ES-I3 (cell line): ENCODE measurements around the gene VPS4B.

Source experiments
- H3K36me3 ChIP-seq: 2 replicates; pipeline ENCODE4 v1.6.1; 2013; ENCODE audit warnings: mild to moderate bottlenecking, low read length, control low read depth, moderate library complexity; ENCODE audit not compliant: insufficient read depth
- H3K4me1 ChIP-seq: 2 replicates; pipeline ENCODE4 v1.6.1; 2013; ENCODE audit warnings: mild to moderate bottlenecking, control low read depth, low read length; ENCODE audit not compliant: insufficient read depth
- H3K9ac ChIP-seq: 2 replicates; pipeline ENCODE4 v1.6.1; 2013; ENCODE audit warnings: low read depth, mild to moderate bottlenecking, low read length, moderate library complexity
- H3K9me3 ChIP-seq: 2 replicates; pipeline ENCODE4 v1.6.1; 2013; ENCODE audit warnings: mild to moderate bottlenecking, low read length, moderate library complexity; ENCODE audit not compliant: control insufficient read depth, insufficient read depth

Gene VPS4B

GRCh38 chr18:63407734-63408133 is 14.5 kb downstream of the VPS4B start:
- no peaks in the 10 kb centered on the region for H3K4me1 ChIP-seq
- H3K9ac ChIP-seq: no peak overlapping the region
- no peaks in the 10 kb centered on the region for H3K9me3 ChIP-seq
- H3K36me3 ChIP-seq: peaks cover 4% of the 10 kb centered on the region; the same call in 1 of the 2 replicates

GRCh38 chr18:63405986-63406385 is 16.3 kb downstream of the VPS4B start:
- H3K9me3 ChIP-seq: no peaks in the 10 kb centered on the region
- H3K9ac ChIP-seq: no peak overlapping the region
- H3K36me3 ChIP-seq: peaks cover 4% of the 10 kb centered on the region; the same call in 1 of the 2 replicates
- no peaks in the 10 kb centered on the region for H3K4me1 ChIP-seq

- no peaks in the 10 kb centered on the region for H3K4me1 ChIP-seq
- H3K9me3 ChIP-seq: no peaks in the 10 kb centered on the region
- 0 out of 2 replicates have a peak, but pooled peaks cover 4% of the 10 kb centered on the region for H3K36me3 ChIP-seq
- no peak overlapping the region for H3K9ac ChIP-seq
Measured at GRCh38 chr18:63402246-63403162, 19.8 kb downstream of the VPS4B start.

GRCh38 chr18:63399300-63399699 is 23.0 kb downstream of the VPS4B start:
- H3K36me3 ChIP-seq: 0 out of 2 replicates have a peak, but pooled peaks cover 10% of the 10 kb centered on the region
- no peaks in the 10 kb centered on the region for H3K9me3 ChIP-seq
- H3K4me1 ChIP-seq: no peaks in the 10 kb centered on the region
- H3K9ac ChIP-seq: no peak overlapping the region

- no peaks in the 10 kb centered on the region for H3K4me1 ChIP-seq
- 0 out of 2 replicates have a peak, but pooled peaks cover 10% of the 10 kb centered on the region for H3K36me3 ChIP-seq
- H3K9ac ChIP-seq: no peak overlapping the region
- H3K9me3 ChIP-seq: no peaks in the 10 kb centered on the region
Measured at GRCh38 chr18:63397349-63397748, 24.9 kb downstream of the VPS4B start.

GRCh38 chr18:63395503-63395902 is 26.8 kb downstream of the VPS4B start:
- Histone ChIP-seq H3K4me1 (no peaks in the 10 kb centered on the region), H3K9ac (no peak overlapping the region), H3K9me3 (no peaks in the 10 kb centered on the region), H3K36me3 (0 out of 2 replicates have a peak, but pooled peaks cover 10% of the 10 kb centered on the region)

GRCh38 chr18:63394954-63395353 is 27.3 kb downstream of the VPS4B start:
- H3K36me3 ChIP-seq: 0 out of 2 replicates have a peak, but pooled peaks cover 10% of the 10 kb centered on the region
- H3K9ac ChIP-seq: no peak overlapping the region
- no peaks in the 10 kb centered on the region for H3K4me1 ChIP-seq
- H3K9me3 ChIP-seq: no peaks in the 10 kb centered on the region

GRCh38 chr18:63387861-63388260 is 34.4 kb downstream of the VPS4B start:
- H3K36me3 ChIP-seq: no peaks in the 10 kb centered on the region; the same call in 1 of the 2 replicates
- H3K9ac ChIP-seq: no peak overlapping the region
- no peaks in the 10 kb centered on the region for H3K9me3 ChIP-seq
- H3K4me1 ChIP-seq: no peaks in the 10 kb centered on the region

- Histone ChIP-seq H3K36me3 (no peaks in the 10 kb centered on the region), H3K4me1 (0 out of 2 replicates have a peak, but pooled peaks cover 4% of the 10 kb centered on the region), H3K9me3 (no peaks in the 10 kb centered on the region), H3K9ac (no peak overlapping the region)
Measured at GRCh38 chr18:63382843-63383242, 39.4 kb downstream of the VPS4B start.

GRCh38 chr18:63379639-63379962 is 42.7 kb downstream of the VPS4B start:
- Histone ChIP-seq H3K9ac (no peak overlapping the region), H3K36me3 (no peaks in the 10 kb centered on the region), H3K4me1 (0 out of 2 replicates have a peak, but pooled peaks cover 4% of the 10 kb centered on the region), H3K9me3 (peaks cover 3% of the 10 kb centered on the region; the same call in 1 of the 2 replicates)

- Histone ChIP-seq H3K4me1 (0 out of 2 replicates have a peak, but pooled peaks cover 4% of the 10 kb centered on the region), H3K9ac (no peak overlapping the region), H3K36me3 (no peaks in the 10 kb centered on the region), H3K9me3 (peaks cover 3% of the 10 kb centered on the region; the same call in 1 of the 2 replicates)
Measured at GRCh38 chr18:63378919-63379638, 43.2 kb downstream of the VPS4B start.

GRCh38 chr18:63377275-63377980 is 44.8 kb downstream of the VPS4B start:
- Histone ChIP-seq H3K36me3 (no peaks in the 10 kb centered on the region), H3K9ac (no peak overlapping the region), H3K9me3 (peaks cover 3% of the 10 kb centered on the region; the same call in 1 of the 2 replicates), H3K4me1 (0 out of 2 replicates have a peak, but pooled peaks cover 4% of the 10 kb centered on the region)

GRCh38 chr18:63376538-63376937 is 45.7 kb downstream of the VPS4B start:
- Histone ChIP-seq H3K4me1 (0 out of 2 replicates have a peak, but pooled peaks cover 4% of the 10 kb centered on the region), H3K9ac (no peak overlapping the region), H3K9me3 (peaks cover 3% of the 10 kb centered on the region; the same call in 1 of the 2 replicates), H3K36me3 (no peaks in the 10 kb centered on the region)

- H3K9me3 ChIP-seq: peaks cover 3% of the 10 kb centered on the region; the same call in 1 of the 2 replicates
- no peak overlapping the region for H3K9ac ChIP-seq
- H3K36me3 ChIP-seq: no peaks in the 10 kb centered on the region
- H3K4me1 ChIP-seq: 0 out of 2 replicates have a peak, but pooled peaks cover 4% of the 10 kb centered on the region
Measured at GRCh38 chr18:63374540-63374939, 47.7 kb downstream of the VPS4B start.
